CD4-positive, alpha-beta T cell treated with Interleukin-17A for 1 hour (primary cell): ENCODE data around the gene VWA8.
A peak's percentile ranks its signal among the peaks of the same experiment; 100 is the strongest.
"Not testable (repeated sequence)": the region's sequence is repeated elsewhere in the genome, so short reads cannot be mapped to it uniquely, and the experiment has no call there.

Experiments
- DNase-seq: peaks from one replicate; pipeline ENCODE4 v3.0.0-alpha.2; 2020

VWA8 gene

GRCh38 chr13:41675306-41675705 lies 285.6 kb downstream of the VWA8 start:
- no peak for DNase-seq

- DNase-seq, result no peak
Measured at GRCh38 chr13:41674246-41674645, 286.7 kb downstream of the VWA8 start.

- DNase-seq, result no peak
Measured at GRCh38 chr13:41673640-41674039, 287.3 kb downstream of the VWA8 start.

DNA sequence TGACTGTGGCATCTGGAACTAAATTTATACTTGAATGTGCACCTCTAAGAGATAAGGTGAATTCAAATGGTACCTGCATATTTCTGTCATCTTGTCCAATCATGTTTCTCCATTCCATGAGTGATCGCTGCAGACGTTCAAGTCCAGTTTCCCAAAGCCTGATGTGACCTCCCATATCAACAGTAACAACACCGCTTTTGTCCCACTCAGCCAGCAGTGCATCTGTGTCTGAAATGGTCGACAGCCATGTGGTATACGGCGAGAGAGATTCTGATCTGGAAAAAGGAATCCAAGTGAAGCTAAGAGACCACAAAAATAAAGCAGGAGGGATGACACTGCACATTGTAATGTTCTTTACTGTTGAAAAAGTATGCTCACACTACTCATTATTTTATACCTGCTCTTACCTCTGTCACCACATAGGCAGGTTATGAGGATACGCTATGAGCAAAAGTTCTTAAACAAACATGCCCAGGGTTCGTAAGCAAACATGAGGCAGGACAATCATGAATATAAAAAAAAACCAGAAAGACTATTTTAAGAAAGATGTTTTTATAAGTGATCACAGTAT lies 290.0 kb downstream of the VWA8 start:
- no peak for DNase-seq

- DNase-seq, result peak; percentile 65
Measured at GRCh38 chr13:41668130-41668757, 292.7 kb downstream of the VWA8 start.

DNA sequence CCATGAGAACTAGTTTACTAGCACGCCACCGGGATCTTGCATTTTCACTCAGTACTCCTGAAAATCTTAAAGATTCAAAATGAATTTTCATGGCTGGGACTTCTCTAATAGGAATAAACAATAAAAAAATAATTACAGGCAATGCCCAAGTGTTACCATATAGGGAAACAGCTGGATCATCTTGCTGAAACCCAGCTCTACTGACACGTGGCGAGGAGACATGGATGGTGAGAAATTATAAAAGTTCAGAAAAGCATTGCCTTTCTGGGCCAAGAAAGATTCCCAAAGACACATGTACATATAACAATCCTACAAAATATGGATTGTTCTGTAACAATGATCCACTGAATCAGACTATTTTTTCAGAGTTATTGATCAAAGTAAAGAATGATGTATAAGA lies 294.3 kb downstream of the VWA8 start:
- no peak for DNase-seq

- DNase-seq, result no peak
Measured at GRCh38 chr13:41660411-41660810, 300.5 kb downstream of the VWA8 start.

- no peak for DNase-seq
Measured at GRCh38 chr13:41658057-41658661, 302.8 kb downstream of the VWA8 start.

DNA sequence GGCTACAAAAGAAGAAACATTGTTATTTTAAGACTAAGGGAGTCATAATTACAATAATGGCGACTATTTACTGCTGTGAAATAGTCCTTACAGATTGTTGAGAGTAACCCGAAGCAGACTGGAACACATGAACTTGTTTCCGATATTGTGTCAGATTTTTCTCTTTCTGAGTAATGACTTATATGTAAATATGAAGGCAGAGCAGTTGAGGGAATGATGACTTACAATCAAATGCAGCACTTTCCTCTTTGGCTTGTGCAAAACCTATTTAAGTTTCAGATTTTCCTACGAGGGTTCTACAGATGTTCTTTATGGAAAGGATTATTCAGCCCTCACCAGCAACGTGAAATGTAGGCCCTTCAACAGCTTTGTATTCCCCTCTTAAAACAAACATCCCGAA lies 304.9 kb downstream of the VWA8 start:
- DNase-seq, result no peak

DNA sequence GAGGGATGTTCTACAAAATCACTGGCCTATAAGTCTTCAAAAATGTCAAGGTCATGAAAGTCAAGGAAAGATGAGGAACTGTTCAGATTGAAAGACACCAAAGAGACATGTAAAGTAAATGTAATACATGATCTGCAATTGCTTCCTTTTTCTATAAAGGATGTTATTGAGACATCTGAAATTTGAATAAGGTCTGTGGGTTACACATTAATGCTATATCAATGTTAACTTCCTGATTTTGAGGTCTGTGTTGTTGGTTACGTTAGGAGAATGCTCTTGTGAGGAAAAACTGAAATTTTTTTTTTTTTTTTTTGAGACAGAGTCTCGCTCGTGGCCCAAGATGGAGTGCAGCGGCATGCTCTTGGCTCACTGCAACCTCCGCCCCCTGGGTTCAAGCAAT lies 306.1 kb downstream of the VWA8 start:
- no peak for DNase-seq

- peak; percentile 60 for DNase-seq
Measured at GRCh38 chr13:41652735-41653361, 308.1 kb downstream of the VWA8 start.

- DNase-seq, result no peak
Measured at GRCh38 chr13:41651413-41652058, 309.4 kb downstream of the VWA8 start.

DNA sequence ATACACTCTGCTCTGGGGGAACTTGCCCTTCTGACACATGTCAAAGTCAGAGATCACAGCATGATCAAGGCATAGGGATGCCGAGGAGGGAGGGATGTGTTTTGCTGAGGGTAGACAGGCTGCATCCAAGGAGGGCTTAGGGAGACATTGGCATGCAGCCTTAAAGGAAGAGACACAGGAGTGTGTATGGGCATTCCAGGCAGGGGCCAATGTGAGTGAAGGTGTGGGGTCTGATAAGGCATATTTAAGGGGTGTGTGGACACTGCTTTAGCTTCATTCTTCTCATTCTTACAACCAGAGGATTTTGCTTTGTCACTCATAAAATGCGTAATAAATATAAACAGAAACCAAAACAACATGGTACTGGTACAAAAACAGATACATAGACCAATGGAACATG lies 310.2 kb downstream of the VWA8 start:
- no peak for DNase-seq

DNA sequence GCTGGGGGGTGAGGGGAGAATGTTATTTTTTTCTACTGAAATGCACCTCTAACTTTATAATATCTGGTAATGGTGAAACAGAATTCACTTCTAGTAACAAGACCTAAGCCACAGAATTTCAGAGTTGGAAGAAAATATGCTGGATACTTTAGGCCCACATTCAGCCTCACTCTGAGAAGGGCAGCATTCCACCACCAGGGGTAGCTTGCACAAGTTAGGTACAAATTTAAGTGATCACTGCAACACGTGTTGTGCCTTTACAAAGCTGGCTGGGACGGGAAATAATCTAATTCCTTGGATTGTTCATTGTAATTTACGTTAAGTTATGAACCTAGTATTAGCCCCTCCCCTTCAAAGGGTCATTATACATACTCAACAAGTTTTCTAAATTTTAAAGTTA lies 311.2 kb downstream of the VWA8 start:
- DNase-seq, result no peak

- no peak for DNase-seq
Measured at GRCh38 chr13:41648314-41648935, 312.5 kb downstream of the VWA8 start.

DNA sequence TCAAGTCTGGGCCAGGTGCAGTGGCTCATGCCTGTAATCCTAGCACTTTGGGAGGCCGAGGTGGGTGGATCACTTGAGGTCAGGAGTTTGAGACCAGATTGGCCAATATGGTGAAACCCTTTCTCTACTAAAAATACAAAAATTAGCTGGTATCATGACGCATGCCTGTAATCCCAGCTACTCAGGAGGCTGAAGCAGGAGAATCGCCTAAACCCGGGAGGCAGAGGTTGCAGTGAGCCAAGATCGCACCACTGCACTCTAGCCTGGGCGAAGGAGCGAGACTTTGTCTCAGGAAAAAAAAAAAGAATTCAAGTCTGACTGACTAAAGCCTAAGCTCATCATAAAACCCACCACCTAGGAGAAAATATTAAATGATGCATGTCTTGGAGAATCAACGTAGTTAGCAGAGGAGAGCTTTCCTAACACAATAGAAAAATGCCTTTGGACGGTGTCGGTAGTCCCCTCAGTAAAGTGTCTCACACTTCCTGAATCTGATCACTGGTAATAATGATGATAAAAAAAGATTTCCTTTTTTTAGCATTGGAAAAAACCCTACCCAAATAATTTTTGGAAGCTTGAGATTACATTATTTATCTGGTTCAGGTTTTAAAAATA lies 313.1 kb downstream of the VWA8 start:
- not testable (repeated sequence) for DNase-seq

DNA sequence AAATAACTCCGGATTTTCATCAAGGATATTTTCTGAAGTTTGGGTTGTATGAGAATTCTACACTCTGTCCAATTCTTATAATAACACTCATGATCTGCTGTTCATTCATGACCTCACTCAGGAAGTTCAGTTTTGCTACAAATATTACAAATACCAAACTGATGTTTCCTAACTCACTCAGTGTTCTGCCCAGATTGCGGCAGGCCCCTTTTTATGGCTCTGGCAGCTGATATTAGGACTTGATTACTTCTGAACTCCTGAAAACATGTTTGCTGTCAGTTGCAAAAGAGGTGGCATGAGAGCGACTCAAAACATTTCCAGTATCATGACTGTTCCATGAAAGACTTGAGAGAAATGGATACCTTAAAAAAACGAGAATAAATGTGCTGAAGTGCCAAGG lies 315.6 kb downstream of the VWA8 start:
- no peak for DNase-seq

DNA sequence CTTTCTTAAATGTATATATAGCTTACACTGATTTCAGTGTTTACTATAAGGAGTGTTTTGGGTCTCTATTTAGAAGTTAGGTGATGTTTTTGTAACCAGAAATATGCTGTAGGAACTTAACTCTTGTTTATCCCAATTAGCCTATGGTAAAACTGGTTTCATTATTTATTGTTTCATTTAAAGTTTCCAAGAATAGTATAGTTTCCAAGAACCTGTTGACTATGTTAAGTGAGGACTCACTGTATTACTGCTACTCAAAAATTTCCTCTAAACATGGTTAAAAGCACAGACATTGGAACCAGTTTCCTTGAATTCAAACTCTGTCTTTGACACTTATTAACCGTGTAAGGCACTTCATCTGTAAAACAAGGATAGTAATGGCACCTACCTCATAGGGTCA lies 316.2 kb downstream of the VWA8 start:
- no peak for DNase-seq

DNA sequence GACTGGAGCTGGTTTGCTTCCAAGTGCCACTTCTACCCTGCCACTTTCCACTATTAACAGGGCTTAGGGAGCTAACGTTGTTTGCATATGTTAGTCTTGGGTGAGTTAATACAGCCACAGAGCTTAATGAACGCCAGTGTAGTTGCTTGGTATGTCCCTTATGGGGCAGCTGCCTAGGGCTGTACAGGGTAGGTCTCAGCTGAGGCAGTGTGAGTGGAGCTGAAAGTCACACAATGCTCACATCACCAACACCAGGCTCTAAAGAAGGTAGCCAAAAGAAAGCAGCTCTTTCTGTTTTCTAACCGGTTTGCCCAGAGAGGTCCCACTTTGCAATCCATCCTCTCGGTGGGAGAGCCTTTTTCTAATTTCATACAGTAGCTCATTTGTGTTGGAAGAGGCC lies 317.4 kb downstream of the VWA8 start:
- DNase-seq, result no peak

- DNase-seq, result no peak
Measured at GRCh38 chr13:41641961-41642360, 318.9 kb downstream of the VWA8 start.

DNA sequence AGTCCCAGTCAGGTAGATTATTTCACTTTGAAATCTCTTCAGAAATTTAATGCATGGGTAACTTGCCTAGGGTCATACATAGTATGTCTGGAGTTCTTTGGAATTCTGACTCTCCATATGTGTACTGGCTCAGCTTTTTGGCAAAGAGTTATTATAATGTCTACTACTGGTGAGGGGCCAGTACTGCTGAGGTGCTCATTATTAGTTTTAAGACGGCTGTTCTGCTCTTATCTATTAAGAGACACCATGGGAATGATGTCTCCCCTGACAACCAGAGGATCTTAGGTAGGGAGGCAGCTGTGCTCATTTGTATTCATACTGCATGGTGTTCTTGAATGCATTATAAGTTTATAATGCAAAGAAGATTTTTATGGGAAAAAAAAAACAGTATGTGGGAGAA lies 319.5 kb downstream of the VWA8 start:
- no peak for DNase-seq

DNA sequence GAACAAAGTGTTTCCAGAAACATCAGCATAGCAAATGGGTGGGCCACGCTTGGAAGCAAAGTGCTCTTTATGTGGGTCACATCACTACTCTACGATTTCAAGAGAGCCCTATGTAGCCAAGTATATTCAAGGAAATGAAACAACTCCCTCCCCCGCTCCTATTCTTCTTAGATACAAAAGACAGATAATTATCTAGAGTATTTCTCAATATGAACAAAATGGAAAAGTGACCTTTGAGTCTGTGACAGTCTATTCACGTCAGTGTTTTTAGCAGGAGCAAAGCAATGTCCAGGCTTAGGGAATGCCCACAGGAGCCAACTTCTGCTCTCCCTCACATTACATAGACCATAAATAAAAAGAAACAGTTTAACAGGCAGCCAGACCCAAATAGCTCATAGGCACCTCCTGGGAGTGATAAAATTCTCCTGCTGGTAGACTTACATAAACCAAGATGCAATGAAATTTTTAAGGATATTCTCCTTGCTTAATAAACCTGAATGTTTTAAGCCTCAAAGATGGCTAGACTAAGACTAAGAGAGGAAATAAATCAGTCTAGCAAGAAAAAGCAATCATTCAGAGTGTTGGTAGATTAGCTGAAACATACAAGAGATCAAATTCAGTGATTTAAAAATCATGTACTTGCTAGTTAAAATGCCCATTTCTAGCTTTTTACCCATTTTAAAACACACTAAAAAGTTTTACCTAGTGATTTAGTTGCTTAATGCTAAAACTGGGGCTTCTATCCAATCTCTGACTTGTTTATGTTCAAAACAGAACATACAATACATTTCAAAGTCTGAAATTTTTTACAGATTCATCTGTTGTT lies 320.7 kb downstream of the VWA8 start:
- DNase-seq, result no peak
